ENCODE results near the gene FTL. TPM values are rescaled to one million over a fixed set of nuclear protein-coding genes. Genes with fewer than 3 reads are reported as not detected.

The FTL gene
- total RNA-seq, 4 donors from 2014 or later: 883 to 1,582 (median 1,278) TPM

- no peak overlapping the region for H3K4me3 ChIP-seq
- TF ChIP-seq POLR2AphosphoS5 (IDR thresholded peaks at IDR 0.05) (no peak), POLR2A (IDR thresholded peaks at IDR 0.05) (no peak), EP300 (IDR thresholded peaks at IDR 0.05) (no peak)
- TF ChIP-seq, protein P1, sequence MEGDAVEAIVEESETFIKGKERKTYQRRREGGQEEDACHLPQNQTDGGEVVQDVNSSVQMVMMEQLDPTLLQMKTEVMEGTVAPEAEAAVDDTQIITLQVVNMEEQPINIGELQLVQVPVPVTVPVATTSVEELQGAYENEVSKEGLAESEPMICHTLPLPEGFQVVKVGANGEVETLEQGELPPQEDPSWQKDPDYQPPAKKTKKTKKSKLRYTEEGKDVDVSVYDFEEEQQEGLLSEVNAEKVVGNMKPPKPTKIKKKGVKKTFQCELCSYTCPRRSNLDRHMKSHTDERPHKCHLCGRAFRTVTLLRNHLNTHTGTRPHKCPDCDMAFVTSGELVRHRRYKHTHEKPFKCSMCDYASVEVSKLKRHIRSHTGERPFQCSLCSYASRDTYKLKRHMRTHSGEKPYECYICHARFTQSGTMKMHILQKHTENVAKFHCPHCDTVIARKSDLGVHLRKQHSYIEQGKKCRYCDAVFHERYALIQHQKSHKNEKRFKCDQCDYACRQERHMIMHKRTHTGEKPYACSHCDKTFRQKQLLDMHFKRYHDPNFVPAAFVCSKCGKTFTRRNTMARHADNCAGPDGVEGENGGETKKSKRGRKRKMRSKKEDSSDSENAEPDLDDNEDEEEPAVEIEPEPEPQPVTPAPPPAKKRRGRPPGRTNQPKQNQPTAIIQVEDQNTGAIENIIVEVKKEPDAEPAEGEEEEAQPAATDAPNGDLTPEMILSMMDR (IDR thresholded peaks at IDR 0.05): no peak
- H3K27me3 ChIP-seq: no peaks in the 10 kb centered on the region
- no peak for DNase-seq (ENCODE audit: low spot score in 2 of 2)
- peaks cover 61% of the 10 kb centered on the region for H3K36me3 ChIP-seq
- no peaks in the 10 kb centered on the region for H3K4me1 ChIP-seq
- WGBS: 99% methylated on average over 15 of the region's 15 CpGs
- H3K27ac ChIP-seq: no peak overlapping the region
- no peaks in the 10 kb centered on the region for H3K9me3 ChIP-seq
Measured at GRCh38 chr19:49004133-49004532, 39.0 kb downstream of the FTL start.

GRCh38 chr19:49004964-49005614 lies 40.0 kb downstream of the FTL start:
- Histone ChIP-seq H3K27me3 (no peaks in the 10 kb centered on the region), H3K4me1 (no peaks in the 10 kb centered on the region), H3K27ac (no peak overlapping the region), H3K9me3 (no peaks in the 10 kb centered on the region), H3K4me3 (no peak overlapping the region), H3K36me3 (peaks cover 70% of the 10 kb centered on the region)
- TF ChIP-seq, protein P1 (IDR thresholded peaks at IDR 0.05): no peak
- TF ChIP-seq EP300 (IDR thresholded peaks at IDR 0.05) (no peak), POLR2AphosphoS5 (IDR thresholded peaks at IDR 0.05) (no peak), POLR2A (IDR thresholded peaks at IDR 0.05) (no peak)
- WGBS: 92% methylated on average over 7 of the region's 7 CpGs
- no peak for DNase-seq (ENCODE audit: low spot score in 2 of 2)

DNA sequence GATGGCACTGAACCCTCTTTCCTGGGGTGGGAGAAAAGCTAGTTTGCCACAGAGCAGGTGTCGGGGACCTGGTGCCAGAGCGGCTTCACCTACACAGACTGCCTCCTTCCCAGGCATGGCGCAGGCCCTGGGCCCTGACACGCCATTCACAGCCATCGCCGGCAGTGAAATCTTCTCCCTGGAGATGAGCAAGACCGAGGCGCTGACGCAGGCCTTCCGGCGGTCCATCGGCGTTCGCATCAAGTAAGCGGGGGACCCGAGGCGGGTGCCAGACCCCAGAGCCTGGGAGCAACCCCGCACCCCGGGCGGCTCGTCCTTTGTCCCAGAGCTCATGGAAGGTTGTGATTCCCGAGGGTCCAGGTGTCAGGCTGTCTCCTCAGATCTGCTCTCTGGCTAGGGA lies 41.8 kb downstream of the FTL start:
- no peak overlapping the region for H3K27ac ChIP-seq
- H3K9me3 ChIP-seq: no peaks in the 10 kb centered on the region
- DNase-seq (ENCODE audit: low spot score in 2 of 2): no peak
- H3K4me3 ChIP-seq: no peak overlapping the region
- WGBS: over 99% methylated on average over 18 of the region's 22 CpGs
- peaks cover 89% of the 10 kb centered on the region for H3K36me3 ChIP-seq
- no peak for TF ChIP-seq EP300 (IDR thresholded peaks at IDR 0.05)
- no peak for TF ChIP-seq POLR2AphosphoS5 (IDR thresholded peaks at IDR 0.05)
- TF ChIP-seq, protein P1 (IDR thresholded peaks at IDR 0.05): no peak
- no peak for TF ChIP-seq POLR2A (IDR thresholded peaks at IDR 0.05)
- H3K27me3 ChIP-seq: no peaks in the 10 kb centered on the region
- no peaks in the 10 kb centered on the region for H3K4me1 ChIP-seq

- Histone ChIP-seq H3K4me1 (no peaks in the 10 kb centered on the region), H3K27ac (no peak overlapping the region), H3K27me3 (no peaks in the 10 kb centered on the region), H3K9me3 (no peaks in the 10 kb centered on the region), H3K4me3 (no peak overlapping the region), H3K36me3 (peaks cover 77% of the 10 kb centered on the region)
- 100% methylated on average over 10 of the region's 18 CpGs for WGBS
- TF ChIP-seq EP300 (IDR thresholded peaks at IDR 0.05) (no peak), POLR2AphosphoS5 (IDR thresholded peaks at IDR 0.05) (no peak), POLR2A (IDR thresholded peaks at IDR 0.05) (no peak)
- TF ChIP-seq, protein P1 (IDR thresholded peaks at IDR 0.05): no peak
- DNase-seq (ENCODE audit: low spot score in 2 of 2): no peak
Measured at GRCh38 chr19:49009828-49010227, 44.7 kb downstream of the FTL start.

- H3K27ac ChIP-seq: no peak overlapping the region
- no peaks in the 10 kb centered on the region for H3K4me1 ChIP-seq
- H3K9me3 ChIP-seq: no peaks in the 10 kb centered on the region
- WGBS: 92% methylated on average over 9 of the region's 18 CpGs
- no peak overlapping the region for H3K4me3 ChIP-seq
- H3K36me3 ChIP-seq: peaks cover 77% of the 10 kb centered on the region
- no peaks in the 10 kb centered on the region for H3K27me3 ChIP-seq
- TF ChIP-seq, protein P1 (IDR thresholded peaks at IDR 0.05): no peak
- TF ChIP-seq EP300 (IDR thresholded peaks at IDR 0.05) (no peak), POLR2A (IDR thresholded peaks at IDR 0.05) (no peak), POLR2AphosphoS5 (IDR thresholded peaks at IDR 0.05) (no peak)
- no peak for DNase-seq (ENCODE audit: low spot score in 2 of 2)
Measured at GRCh38 chr19:49010453-49010852, 45.3 kb downstream of the FTL start.
